ENCODE results near the gene PTPRT. TPM values are rescaled to one million over a fixed set of nuclear protein-coding genes. Genes with fewer than 3 reads are reported as not detected.
A peak's percentile ranks its signal among the peaks of the same experiment; 100 is the strongest.

The PTPRT gene
- total and polyA plus RNA-seq, 9 donors = under 0.01 to 3.2 (median 0.22) TPM; not detected in 1

DNA sequence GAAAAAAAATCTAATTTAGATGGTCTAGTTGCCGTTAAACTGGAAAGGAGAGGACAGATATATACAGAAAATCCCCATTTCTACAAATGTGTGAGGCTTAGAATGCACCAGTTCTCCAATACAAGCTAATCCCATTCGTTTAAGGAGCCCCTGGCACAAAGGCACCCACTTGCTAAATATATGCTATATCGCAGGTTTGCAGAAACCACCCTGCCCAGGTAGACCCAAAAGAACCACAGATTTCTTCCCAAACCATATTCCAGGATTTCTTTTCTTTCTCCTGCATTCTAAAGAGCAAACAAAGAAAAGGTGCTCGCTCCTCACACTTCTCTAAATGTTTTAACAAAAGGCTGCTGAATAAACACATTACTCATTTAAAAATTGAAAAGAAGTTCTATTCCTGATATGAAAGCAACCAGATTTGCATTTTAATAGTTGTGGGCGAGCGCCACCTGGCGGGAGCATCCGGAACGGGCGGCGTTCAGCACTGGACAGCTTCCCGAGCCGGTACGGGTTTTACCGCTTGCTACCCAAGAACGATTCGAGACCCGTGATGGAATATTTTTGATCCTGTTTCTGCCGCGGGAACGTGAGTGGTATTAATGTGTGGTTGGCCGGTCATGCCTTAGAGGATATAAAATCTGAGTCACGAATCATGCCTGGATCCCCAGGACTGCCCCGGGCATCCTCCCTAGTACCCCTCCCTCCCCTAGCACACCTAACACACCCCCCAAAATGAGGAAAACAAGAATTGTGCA, 2.1 kb downstream of the PTPRT start:
- Histone ChIP-seq H3K4me3 (no peak overlapping the region), H3K9me3 (no peaks in the 10 kb centered on the region), H3K36me3 (no peaks in the 10 kb centered on the region), H3K27ac (no peak overlapping the region), H3K27me3 (no peaks in the 10 kb centered on the region), H3K4me1 (ENCODE audit: insufficient read depth) (no peaks in the 10 kb centered on the region)
- TF ChIP-seq POLR2A (IDR thresholded peaks at IDR 0.05) = no peak
- TF ChIP-seq, protein P1, sequence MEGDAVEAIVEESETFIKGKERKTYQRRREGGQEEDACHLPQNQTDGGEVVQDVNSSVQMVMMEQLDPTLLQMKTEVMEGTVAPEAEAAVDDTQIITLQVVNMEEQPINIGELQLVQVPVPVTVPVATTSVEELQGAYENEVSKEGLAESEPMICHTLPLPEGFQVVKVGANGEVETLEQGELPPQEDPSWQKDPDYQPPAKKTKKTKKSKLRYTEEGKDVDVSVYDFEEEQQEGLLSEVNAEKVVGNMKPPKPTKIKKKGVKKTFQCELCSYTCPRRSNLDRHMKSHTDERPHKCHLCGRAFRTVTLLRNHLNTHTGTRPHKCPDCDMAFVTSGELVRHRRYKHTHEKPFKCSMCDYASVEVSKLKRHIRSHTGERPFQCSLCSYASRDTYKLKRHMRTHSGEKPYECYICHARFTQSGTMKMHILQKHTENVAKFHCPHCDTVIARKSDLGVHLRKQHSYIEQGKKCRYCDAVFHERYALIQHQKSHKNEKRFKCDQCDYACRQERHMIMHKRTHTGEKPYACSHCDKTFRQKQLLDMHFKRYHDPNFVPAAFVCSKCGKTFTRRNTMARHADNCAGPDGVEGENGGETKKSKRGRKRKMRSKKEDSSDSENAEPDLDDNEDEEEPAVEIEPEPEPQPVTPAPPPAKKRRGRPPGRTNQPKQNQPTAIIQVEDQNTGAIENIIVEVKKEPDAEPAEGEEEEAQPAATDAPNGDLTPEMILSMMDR (IDR thresholded peaks at IDR 0.05) = peak in 1 of 3 donors; percentile 53
- DNase-seq = peak in 4 of 5 donors; percentile 33 to 75 (median 60)
- WGBS, 3 donors = 6 to 8% (median 7%) methylated on average over 24 of the region's 24 CpGs
- intact Hi-C loops (cut with DNase I) = loop anchor here in 1 of 4 donors (5.0 kb wide), 1 partner anchor 1450 kb away; no protein-coding TSS in a partner anchor

DNA sequence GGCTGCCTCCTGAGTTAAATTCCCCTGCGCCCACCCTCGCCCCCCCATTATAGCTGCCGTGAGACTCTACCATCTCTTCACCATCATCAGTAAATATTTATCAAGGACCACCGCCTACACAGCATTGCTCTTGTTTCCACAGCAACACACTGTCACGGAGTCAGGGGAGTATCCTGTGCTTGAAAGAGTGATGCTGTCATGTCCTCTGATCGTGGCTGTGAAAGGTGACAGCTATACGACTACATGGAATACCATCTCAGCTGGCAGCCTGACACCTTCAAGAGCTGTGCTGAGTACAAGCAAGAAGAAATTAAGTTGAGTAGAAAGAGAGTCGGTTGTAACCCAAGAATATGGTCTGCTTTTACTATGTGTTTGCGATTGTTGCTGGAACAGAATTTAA, 3.4 kb downstream of the PTPRT start:
- Histone ChIP-seq H3K4me3 (no peak overlapping the region), H3K9me3 (no peaks in the 10 kb centered on the region), H3K27ac (no peak overlapping the region), H3K27me3 (no peaks in the 10 kb centered on the region), H3K36me3 (no peaks in the 10 kb centered on the region), H3K4me1 (ENCODE audit: insufficient read depth) (no peaks in the 10 kb centered on the region)
- WGBS, 3 donors = 55 to 72% (median 61%) methylated on average over 9 of the region's 9 CpGs
- no peak for DNase-seq
- intact Hi-C loops (cut with DNase I) = loop anchor here in 1 of 4 donors (5.0 kb wide), 1 partner anchor 1449 kb away; no protein-coding TSS in a partner anchor
- TF ChIP-seq, protein P1 (IDR thresholded peaks at IDR 0.05) = no peak
- TF ChIP-seq EP300 (IDR thresholded peaks at IDR 0.05) (no peak), POLR2A (IDR thresholded peaks at IDR 0.05) (no peak)

DNA sequence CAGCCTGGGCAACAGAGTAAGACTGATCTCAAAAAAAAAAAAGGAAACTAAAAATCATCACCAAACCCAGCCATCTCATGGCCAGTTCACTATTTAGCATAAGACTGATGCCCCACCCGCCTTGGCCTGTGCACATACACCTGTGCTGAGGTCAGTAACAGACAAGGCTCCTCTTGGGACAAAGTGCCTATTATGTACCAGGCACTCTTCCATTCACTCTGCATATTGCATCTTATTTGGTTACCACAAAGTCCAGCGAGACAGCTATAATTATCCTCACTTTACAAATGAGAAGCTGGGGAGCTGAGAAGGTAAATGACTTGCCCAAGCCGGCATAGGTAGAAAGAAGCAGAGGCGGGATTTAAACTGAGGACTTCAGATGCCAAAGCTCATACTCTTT, 3.8 kb downstream of the PTPRT start:
- intact Hi-C loops (cut with DNase I) = loop anchor here in 1 of 4 donors (5.0 kb wide), 1 partner anchor 1449 kb away; no protein-coding TSS in a partner anchor
- H3K36me3 ChIP-seq = no peaks in the 10 kb centered on the region
- H3K4me1 ChIP-seq (ENCODE audit: insufficient read depth) = no peaks in the 10 kb centered on the region
- no peak overlapping the region for H3K4me3 ChIP-seq
- DNase-seq = no peak
- H3K9me3 ChIP-seq = no peaks in the 10 kb centered on the region
- no peak overlapping the region for H3K27ac ChIP-seq
- 78 to 88% (median 81%) methylated on average over 4 of the region's 4 CpGs for WGBS, 3 donors
- no peaks in the 10 kb centered on the region for H3K27me3 ChIP-seq
- no peak for TF ChIP-seq POLR2A (IDR thresholded peaks at IDR 0.05)
- TF ChIP-seq, protein P1 (IDR thresholded peaks at IDR 0.05) = no peak
- no peak for TF ChIP-seq EP300 (IDR thresholded peaks at IDR 0.05)

DNA sequence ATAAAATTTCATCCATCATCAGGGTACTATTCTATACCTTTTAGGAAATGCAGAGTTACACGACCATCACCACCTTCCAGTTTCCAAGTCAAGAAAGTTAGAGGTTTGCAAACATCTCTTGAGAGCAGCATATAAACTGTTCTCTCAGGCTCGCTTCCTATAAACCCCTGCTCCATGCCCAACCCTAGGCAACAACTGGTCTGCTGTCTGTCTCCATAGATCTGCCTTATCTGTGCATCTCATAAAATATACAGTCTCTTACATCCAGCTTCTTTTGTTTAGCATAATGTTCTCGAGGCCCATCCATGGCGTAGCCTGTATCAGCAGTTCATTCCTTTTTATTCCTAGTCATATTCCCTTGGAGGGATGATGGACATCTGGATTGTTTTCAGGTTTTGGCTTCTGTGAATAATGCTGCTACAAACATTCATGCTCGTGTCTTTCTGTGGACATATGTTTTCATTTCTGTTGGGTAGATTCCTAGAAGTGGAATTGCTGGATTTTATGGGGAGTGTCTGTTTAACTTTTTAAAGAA, 6.1 kb downstream of the PTPRT start:
- H3K36me3 ChIP-seq = no peaks in the 10 kb centered on the region
- H3K9me3 ChIP-seq = no peaks in the 10 kb centered on the region
- H3K27ac ChIP-seq = no peak overlapping the region
- TF ChIP-seq, protein P1 (IDR thresholded peaks at IDR 0.05) = no peak
- TF ChIP-seq EP300 (IDR thresholded peaks at IDR 0.05) = no peak
- TF ChIP-seq POLR2A (IDR thresholded peaks at IDR 0.05) = no peak
- 36 to 47% (median 43%) methylated on average over 5 of the region's 5 CpGs for WGBS, 3 donors
- DNase-seq = no peak
- intact Hi-C loops (cut with DNase I) = no loop called here
- H3K4me3 ChIP-seq = no peak overlapping the region
- H3K4me1 ChIP-seq (ENCODE audit: insufficient read depth) = no peaks in the 10 kb centered on the region
- no peaks in the 10 kb centered on the region for H3K27me3 ChIP-seq

Data from ovary (tissue), 9 donors.